ENCODE measurements around the gene SPTBN1.

Gene SPTBN1

GRCh38 chr2:54634564-54635511 lies 178.7 kb downstream of the SPTBN1 start:
- Histone ChIP-seq H3K4me3 (no peak overlapping the region), H3K9me3 (ENCODE audit: low read depth, low read length) (no peaks in the 10 kb centered on the region), H3K27ac (no peak overlapping the region), H3K9ac (ENCODE audit: insufficient read length) (no peak overlapping the region), H3K36me3 (ENCODE audit: insufficient read depth, low read length) (peaks cover 55% of the 10 kb centered on the region)
- TF ChIP-seq POLR2AphosphoS5 (IDR thresholded peaks at IDR 0.05; ENCODE audit: borderline replicate concordance, low read depth, low read length) = no peak
- no peak for TF ChIP-seq FOXP2 (optimal IDR thresholded peaks at IDR 0.05; ENCODE audit: control extremely low read depth, extremely low read length, insufficient read depth)
- no peak for TF ChIP-seq EZH2 (IDR thresholded peaks at IDR 0.05)
- no peak for DNase-seq (ENCODE audit: low read depth, low spot score)

- no peaks in the 10 kb centered on the region for H3K9me3 ChIP-seq (ENCODE audit: low read depth, low read length)
- H3K36me3 ChIP-seq (ENCODE audit: insufficient read depth, low read length) = peaks cover 47% of the 10 kb centered on the region
- no peak for DNase-seq (ENCODE audit: low read depth, low spot score)
- TF ChIP-seq EZH2 (IDR thresholded peaks at IDR 0.05) (no peak), POLR2AphosphoS5 (IDR thresholded peaks at IDR 0.05; ENCODE audit: borderline replicate concordance, low read depth, low read length) (no peak), FOXP2 (optimal IDR thresholded peaks at IDR 0.05; ENCODE audit: control extremely low read depth, extremely low read length, insufficient read depth) (no peak)
- no peak overlapping the region for H3K4me3 ChIP-seq
- no peak overlapping the region for H3K9ac ChIP-seq (ENCODE audit: insufficient read length)
- H3K27ac ChIP-seq = no peak overlapping the region
These were observed 179.5 kb downstream of the SPTBN1 start for GRCh38 chr2:54635554-54636152.

- Histone ChIP-seq H3K36me3 (ENCODE audit: insufficient read depth, low read length) (peaks cover 38% of the 10 kb centered on the region), H3K9me3 (ENCODE audit: low read depth, low read length) (no peaks in the 10 kb centered on the region), H3K27ac (no peak overlapping the region), H3K4me3 (no peak overlapping the region), H3K9ac (ENCODE audit: insufficient read length) (no peak overlapping the region)
- TF ChIP-seq POLR2AphosphoS5 (IDR thresholded peaks at IDR 0.05; ENCODE audit: borderline replicate concordance, low read depth, low read length) (no peak), EZH2 (IDR thresholded peaks at IDR 0.05) (no peak), FOXP2 (optimal IDR thresholded peaks at IDR 0.05; ENCODE audit: control extremely low read depth, extremely low read length, insufficient read depth) (no peak)
- no peak for DNase-seq (ENCODE audit: low read depth, low spot score)
These were observed 180.4 kb downstream of the SPTBN1 start for GRCh38 chr2:54636415-54637139.

GRCh38 chr2:54638103-54638502 lies 182.0 kb downstream of the SPTBN1 start:
- TF ChIP-seq POLR2AphosphoS5 (IDR thresholded peaks at IDR 0.05; ENCODE audit: borderline replicate concordance, low read depth, low read length) (no peak), FOXP2 (optimal IDR thresholded peaks at IDR 0.05; ENCODE audit: control extremely low read depth, extremely low read length, insufficient read depth) (no peak), EZH2 (IDR thresholded peaks at IDR 0.05) (no peak)
- DNase-seq (ENCODE audit: low read depth, low spot score) = no peak
- Histone ChIP-seq H3K9me3 (ENCODE audit: low read depth, low read length) (no peaks in the 10 kb centered on the region), H3K9ac (ENCODE audit: insufficient read length) (no peak overlapping the region), H3K27ac (no peak overlapping the region), H3K36me3 (ENCODE audit: insufficient read depth, low read length) (peaks cover 27% of the 10 kb centered on the region), H3K4me3 (no peak overlapping the region)

- no peak overlapping the region for H3K27ac ChIP-seq
- DNase-seq (ENCODE audit: low read depth, low spot score) = no peak
- H3K4me3 ChIP-seq = no peak overlapping the region
- H3K9me3 ChIP-seq (ENCODE audit: low read depth, low read length) = no peaks in the 10 kb centered on the region
- H3K9ac ChIP-seq (ENCODE audit: insufficient read length) = no peak overlapping the region
- TF ChIP-seq FOXP2 (optimal IDR thresholded peaks at IDR 0.05; ENCODE audit: control extremely low read depth, extremely low read length, insufficient read depth) (no peak), POLR2AphosphoS5 (IDR thresholded peaks at IDR 0.05; ENCODE audit: borderline replicate concordance, low read depth, low read length) (no peak), EZH2 (IDR thresholded peaks at IDR 0.05) (no peak)
- H3K36me3 ChIP-seq (ENCODE audit: insufficient read depth, low read length) = peaks cover 25% of the 10 kb centered on the region
These were observed 182.7 kb downstream of the SPTBN1 start for GRCh38 chr2:54638774-54639187.

- Histone ChIP-seq H3K27ac (no peak overlapping the region), H3K36me3 (ENCODE audit: insufficient read depth, low read length) (peaks cover 32% of the 10 kb centered on the region), H3K9ac (ENCODE audit: insufficient read length) (no peak overlapping the region), H3K4me3 (no peak overlapping the region), H3K9me3 (ENCODE audit: low read depth, low read length) (no peaks in the 10 kb centered on the region)
- TF ChIP-seq FOXP2 (optimal IDR thresholded peaks at IDR 0.05; ENCODE audit: control extremely low read depth, extremely low read length, insufficient read depth) (no peak), EZH2 (IDR thresholded peaks at IDR 0.05) (no peak), POLR2AphosphoS5 (IDR thresholded peaks at IDR 0.05; ENCODE audit: borderline replicate concordance, low read depth, low read length) (no peak)
- no peak for DNase-seq (ENCODE audit: low read depth, low spot score)
These were observed 183.5 kb downstream of the SPTBN1 start for GRCh38 chr2:54639609-54640008.

- no peak overlapping the region for H3K27ac ChIP-seq
- peaks cover 46% of the 10 kb centered on the region for H3K36me3 ChIP-seq (ENCODE audit: insufficient read depth, low read length)
- H3K9me3 ChIP-seq (ENCODE audit: low read depth, low read length) = no peaks in the 10 kb centered on the region
- no peak for DNase-seq (ENCODE audit: low read depth, low spot score)
- TF ChIP-seq POLR2AphosphoS5 (IDR thresholded peaks at IDR 0.05; ENCODE audit: borderline replicate concordance, low read depth, low read length) (no peak), EZH2 (IDR thresholded peaks at IDR 0.05) (no peak)
- H3K4me3 ChIP-seq = no peak overlapping the region
- H3K9ac ChIP-seq (ENCODE audit: insufficient read length) = no peak overlapping the region
These were observed 184.9 kb downstream of the SPTBN1 start for GRCh38 chr2:54640834-54641540.
